Kidney (tissue), 22 donors: ENCODE data around the gene BNIP3. TPM values are rescaled to one million over a fixed set of nuclear protein-coding genes. Genes with fewer than 3 reads are reported as not detected.

Experiments
- DNase-seq, 5 donors: peaks; one replicate each; pipeline ENCODE4 v3.0.0-alpha.2; 2013 to 2020
- FAIRE-seq: peaks from 2 replicates; lab custom pipeline; 2012; peaks lifted over from hg19 to GRCh38; lab: Jason Lieb, UNC
- H3K27ac ChIP-seq, 2 donors: one replicate each; pipeline ENCODE4 v1.7.0; 2013; ENCODE audit warnings: low read depth in 2 of 2, low read length in 2 of 2, inconsistent platforms in 1 of 2
- H3K27me3 ChIP-seq: one replicate; pipeline ENCODE4 v1.7.1; 2013; ENCODE audit warnings: low read length, inconsistent platforms; ENCODE audit not compliant: control insufficient read depth, insufficient read depth
- H3K36me3 ChIP-seq, 3 donors: one replicate each; pipeline versions ENCODE4 v1.7.0 to v1.7.1; 2013; ENCODE audit warnings: low read length in 3 of 3, control low read depth in 1 of 3, inconsistent platforms in 1 of 3; ENCODE audit not compliant: insufficient read depth in 3 of 3, control insufficient read depth in 2 of 3
- H3K4me1 ChIP-seq, 3 donors: one replicate each; pipeline versions ENCODE4 v1.7.0 to v1.7.1; 2013; ENCODE audit warnings: low read length in 3 of 3, inconsistent platforms in 1 of 3, low read depth in 1 of 3; ENCODE audit not compliant: control insufficient read depth in 2 of 3, insufficient read depth in 2 of 3
- H3K4me3 ChIP-seq, 3 donors: one replicate each; pipeline versions ENCODE4 v1.7.0 to v1.8.1; 2013; ENCODE audit warnings: low read length in 3 of 3, control low read depth in 1 of 3, inconsistent platforms in 1 of 3
- H3K9ac ChIP-seq, 3 donors: one replicate each; pipeline versions ENCODE4 v1.7.0 to v1.7.1; 2013; ENCODE audit warnings: low read length in 3 of 3, control low read depth in 1 of 3, inconsistent platforms in 1 of 3
- H3K9me3 ChIP-seq, 3 donors: one replicate each; pipeline versions ENCODE4 v1.7.0 to v1.7.1; 2013; ENCODE audit warnings: low read length in 3 of 3, control low read depth in 1 of 3, inconsistent platforms in 1 of 3; ENCODE audit not compliant: control insufficient read depth in 2 of 3, insufficient read depth in 1 of 3
- intact Hi-C: fragments of 100-400 bp; cut with DNase I; formaldehyde crosslinking; loops from one replicate; pipeline ENCODE4 v1.11.1; 2022
- long read RNA-seq, 10 donors: library from polyadenylated mRNA in 1 of 10; unstranded in 1 of 10; transcript quantifications; one replicate each; pipeline ENCODE4 v2.0.0 and lab custom pipeline, GENCODE V29; 2021 to 2026
- polyA plus RNA-seq: library from polyadenylated mRNA; stranded (reverse); fragments of 350-450 nt; fragmentation: Illumina TruSeq; extraction: RNeasy Lipid Tissue Mini Kit (QIAGEN cat#74804); gene quantifications from one replicate; pipeline ENCODE4 v1.2.3, GENCODE V29; 2014; ENCODE audit warnings: low read depth, low replicate concordance; ENCODE audit not compliant: insufficient read depth
- total RNA-seq: library from RNA; stranded (reverse); fragmentation: NEBNext Ultra II Directional; extraction: Animal tissue kit (Norgen Biotek cat#: 25700); gene quantifications from one replicate; pipeline ENCODE4 v1.2.1, GENCODE V29; 2021
- TF ChIP-seq, protein P1 (sequence below): IDR thresholded peaks from 3 replicates; pipeline ENCODE4 v1.5.1; 2012; ENCODE audit warnings: mild to moderate bottlenecking, moderate library complexity, borderline replicate concordance; ENCODE audit not compliant: insufficient read depth; ENCODE audit errors: extremely low read depth
- donor health status: control.
- donor health status: control.
- donor health status: control.
- donor health status: control.
- donor health status: control.
- donor health status: DM: yes; HTN: yes; CAD: no.
- donor health status: Normal renal cell carcinoma (clear cell type).

The BNIP3 gene, protein sequence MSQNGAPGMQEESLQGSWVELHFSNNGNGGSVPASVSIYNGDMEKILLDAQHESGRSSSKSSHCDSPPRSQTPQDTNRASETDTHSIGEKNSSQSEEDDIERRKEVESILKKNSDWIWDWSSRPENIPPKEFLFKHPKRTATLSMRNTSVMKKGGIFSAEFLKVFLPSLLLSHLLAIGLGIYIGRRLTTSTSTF
- total RNA-seq (49.6 TPM), polyA plus RNA-seq (75.4 TPM)
- long read RNA-seq, donor 1, transcript BNIP3-201 (6 exons, 2,861 nt): major isoform, 48 of 65 reads
- long read RNA-seq, donor 1, partial matches to known transcripts: 11 of 65 reads
- long read RNA-seq, donor 1, other reads (novel, unspliced or antisense): 0 of 65 reads
- long read RNA-seq, donor 2, transcript BNIP3-201 (6 exons, 2,861 nt): major isoform, 54 of 102 reads
- long read RNA-seq, donor 2, partial matches to known transcripts: 42 of 102 reads
- long read RNA-seq, donor 2, other reads (novel, unspliced or antisense): 0 of 102 reads
- long read RNA-seq, donor 3, transcript BNIP3-201 (6 exons, 2,861 nt): major isoform, 78 of 117 reads
- long read RNA-seq, donor 3, partial matches to known transcripts: 33 of 117 reads
- long read RNA-seq, donor 3, other reads (novel, unspliced or antisense): 0 of 117 reads
- long read RNA-seq, donor 4, transcript BNIP3-201 (6 exons, 2,861 nt): major isoform, 40 of 40 reads
- long read RNA-seq, donor 4, partial matches to known transcripts: 0 of 40 reads
- long read RNA-seq, donor 4, other reads (novel, unspliced or antisense): 0 of 40 reads
- long read RNA-seq, donor 5, transcript BNIP3-201 (6 exons, 2,861 nt): major isoform, 9 of 9 reads
- long read RNA-seq, donor 5, partial matches to known transcripts: 0 of 9 reads
- long read RNA-seq, donor 5, other reads (novel, unspliced or antisense): 0 of 9 reads
- long read RNA-seq, donor 6, transcript BNIP3-201 (6 exons, 2,861 nt): major isoform, 74 of 103 reads
- long read RNA-seq, donor 6, partial matches to known transcripts: 21 of 103 reads
- long read RNA-seq, donor 6, other reads (novel, unspliced or antisense): 0 of 103 reads
- long read RNA-seq, donor 7, transcript BNIP3-201 (6 exons, 2,861 nt): major isoform, 91 of 132 reads
- long read RNA-seq, donor 7, partial matches to known transcripts: 33 of 132 reads
- long read RNA-seq, donor 7, other reads (novel, unspliced or antisense): 7 of 132 reads
- long read RNA-seq, donor 8, transcript BNIP3-201 (6 exons, 2,861 nt): major isoform, 36 of 65 reads
- long read RNA-seq, donor 8, transcript BNIP3-203 (2 exons, 752 nt): minor isoform, 5 of 65 reads
- long read RNA-seq, donor 8, partial matches to known transcripts: 22 of 65 reads
- long read RNA-seq, donor 8, other reads (novel, unspliced or antisense): 0 of 65 reads
- long read RNA-seq, donor 9, transcript BNIP3-201 (6 exons, 2,861 nt): major isoform, 16 of 26 reads
- long read RNA-seq, donor 9, partial matches to known transcripts: 6 of 26 reads
- long read RNA-seq, donor 9, other reads (novel, unspliced or antisense): 0 of 26 reads
- long read RNA-seq, donor 10, transcript BNIP3-201 (6 exons, 2,861 nt): major isoform, 34 of 49 reads
- long read RNA-seq, donor 10, partial matches to known transcripts: 10 of 49 reads
- long read RNA-seq, donor 10, other reads (novel, unspliced or antisense): 0 of 49 reads

DNA sequence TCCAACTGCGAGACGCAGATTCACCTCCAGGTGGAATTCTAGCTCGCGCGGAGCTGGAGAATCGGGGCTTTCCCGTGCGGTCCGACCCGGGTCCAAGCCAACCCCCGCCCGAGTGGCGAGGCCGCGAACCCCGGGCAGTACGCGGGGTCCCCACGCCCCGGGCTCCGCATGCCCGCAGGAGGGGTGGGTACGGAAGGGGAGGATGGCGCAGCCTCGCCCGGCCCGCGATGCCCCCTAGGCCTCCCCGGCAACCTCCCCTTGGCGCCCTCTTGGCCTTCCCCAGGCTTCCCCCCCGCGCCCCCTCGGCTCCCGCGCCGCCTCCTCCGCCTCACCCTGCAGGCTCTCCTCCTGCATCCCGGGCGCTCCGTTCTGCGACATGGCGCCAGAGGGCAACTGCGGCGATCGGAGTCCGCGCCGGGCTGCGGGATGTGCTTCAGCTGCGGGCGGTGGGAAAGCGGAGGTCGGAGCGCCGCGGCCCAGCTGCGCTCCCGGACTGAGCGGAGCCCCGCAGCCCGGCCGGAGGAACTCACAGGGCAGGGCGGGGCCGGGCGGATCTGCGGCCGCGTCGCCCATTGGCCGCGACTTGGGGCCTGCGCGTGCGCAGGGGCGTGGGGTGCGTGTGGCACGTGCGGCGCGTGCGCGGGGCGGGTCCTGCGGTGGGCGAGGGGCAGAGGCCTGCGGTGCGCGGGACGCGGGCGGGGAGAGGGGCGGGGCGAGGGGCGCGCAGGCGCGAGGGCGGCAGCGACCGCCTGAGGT lies at the start of gene BNIP3:
Gene BNIP3 (minus strand): TSS at position 495 of the 756 bp plus-strand sequence. CDS start 117 bp downstream, at position 378.
- Histone ChIP-seq H3K4me1 (peaks cover 4 to 18% (median 11%) of the 10 kb centered on the region in 3 donors), H3K4me3 (peak within 1 kb of the TSS; percentile 57 to 82 (median 79)), H3K27ac (peak within 1 kb of the TSS; percentile 57 to 67), H3K36me3 (no peaks in the 10 kb centered on the region), H3K9me3 (no peaks in the 10 kb centered on the region), H3K27me3 (no peaks in the 10 kb centered on the region), H3K9ac (peak within 1 kb of the TSS; percentile 15 to 70 (median 63))
- intact Hi-C loops: no loop called here
- FAIRE-seq (no peak), DNase-seq (peak; percentile 96 to 98 (median 98))
- TF ChIP-seq, protein P1, sequence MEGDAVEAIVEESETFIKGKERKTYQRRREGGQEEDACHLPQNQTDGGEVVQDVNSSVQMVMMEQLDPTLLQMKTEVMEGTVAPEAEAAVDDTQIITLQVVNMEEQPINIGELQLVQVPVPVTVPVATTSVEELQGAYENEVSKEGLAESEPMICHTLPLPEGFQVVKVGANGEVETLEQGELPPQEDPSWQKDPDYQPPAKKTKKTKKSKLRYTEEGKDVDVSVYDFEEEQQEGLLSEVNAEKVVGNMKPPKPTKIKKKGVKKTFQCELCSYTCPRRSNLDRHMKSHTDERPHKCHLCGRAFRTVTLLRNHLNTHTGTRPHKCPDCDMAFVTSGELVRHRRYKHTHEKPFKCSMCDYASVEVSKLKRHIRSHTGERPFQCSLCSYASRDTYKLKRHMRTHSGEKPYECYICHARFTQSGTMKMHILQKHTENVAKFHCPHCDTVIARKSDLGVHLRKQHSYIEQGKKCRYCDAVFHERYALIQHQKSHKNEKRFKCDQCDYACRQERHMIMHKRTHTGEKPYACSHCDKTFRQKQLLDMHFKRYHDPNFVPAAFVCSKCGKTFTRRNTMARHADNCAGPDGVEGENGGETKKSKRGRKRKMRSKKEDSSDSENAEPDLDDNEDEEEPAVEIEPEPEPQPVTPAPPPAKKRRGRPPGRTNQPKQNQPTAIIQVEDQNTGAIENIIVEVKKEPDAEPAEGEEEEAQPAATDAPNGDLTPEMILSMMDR: no peak

DNA sequence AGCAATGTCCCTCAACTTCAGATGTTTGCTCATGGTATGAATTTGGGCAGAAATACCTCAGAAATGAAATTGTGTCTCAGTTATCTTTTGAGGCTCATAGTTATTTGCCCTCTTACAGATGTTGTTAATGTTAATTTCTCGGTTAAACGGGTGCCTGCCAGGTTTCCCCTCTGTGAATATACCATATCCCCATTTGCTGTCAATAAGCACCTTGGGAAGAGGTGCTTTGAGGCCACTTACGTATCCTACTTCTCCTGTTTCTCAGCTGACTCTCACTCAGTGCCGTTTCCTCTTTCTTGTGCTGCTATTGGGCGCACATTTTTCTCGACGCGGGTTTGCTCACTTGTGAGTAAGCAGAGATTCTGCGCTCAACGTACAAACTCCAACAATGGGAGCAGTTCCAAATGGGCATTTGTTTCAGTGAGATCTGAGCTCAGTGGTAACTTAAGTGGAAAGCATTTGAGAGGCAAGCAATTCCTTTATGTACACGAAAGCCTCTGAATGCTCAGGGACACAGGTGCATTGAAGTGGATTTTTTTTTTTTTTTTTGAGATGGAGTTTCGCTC lies 49.3 kb upstream of the BNIP3 start:
- intact Hi-C loops: no loop called here
- FAIRE-seq (no peak), DNase-seq (peak in 1 of 5 donors; percentile 1)
- Histone ChIP-seq H3K27me3 (peaks cover 6% of the 10 kb centered on the region), H3K9ac (no peak overlapping the region), H3K27ac (no peak overlapping the region), H3K4me1 (no peaks in the 10 kb centered on the region), H3K9me3 (no peaks in the 10 kb centered on the region), H3K4me3 (no peak overlapping the region), H3K36me3 (no peaks in the 10 kb centered on the region)
- TF ChIP-seq, protein P1: no peak
